ENCODE results near the gene C1orf74.
A peak's percentile ranks its signal among the peaks of the same experiment; 100 is the strongest.
"Not testable (repeated sequence)": the region's sequence is repeated elsewhere in the genome, so short reads cannot be mapped to it uniquely, and the experiment has no call there.

C1orf74 gene

GRCh38 chr1:209797978-209798639 lies 13.8 kb upstream of the C1orf74 start:
- no peak overlapping the region for H3K27ac ChIP-seq (ENCODE audit: low read depth, low read length)
- no peaks in the 10 kb centered on the region for H4K20me1 ChIP-seq (ENCODE audit: control insufficient read depth, insufficient read depth, low read depth, low read length)
- H3K79me2 ChIP-seq (ENCODE audit: control insufficient read depth, low read length), result no peaks in the 10 kb centered on the region
- H3K36me3 ChIP-seq (ENCODE audit: control insufficient read depth, low read length), result no peaks in the 10 kb centered on the region
- no peaks in the 10 kb centered on the region for H3K4me1 ChIP-seq (ENCODE audit: control insufficient read depth, low read length)
- H3K4me3 ChIP-seq (ENCODE audit: low read length), result no peak overlapping the region
- H3K9me2 ChIP-seq (replicated peaks; ENCODE audit: control insufficient read depth, low read length), result no peaks in the 10 kb centered on the region
- peak; percentile 29 for TF ChIP-seq CTCF (IDR thresholded peaks at IDR 0.05; ENCODE audit: low read depth, low read length, poor library complexity, severe bottlenecking)
- TF ChIP-seq EZH2phosphoT487 (IDR thresholded peaks at IDR 0.05; ENCODE audit: borderline replicate concordance, low read length), result no peak
- no peaks in the 10 kb centered on the region for H3F3A ChIP-seq (ENCODE audit: control insufficient read depth, insufficient read depth)
- H3K9me3 ChIP-seq (ENCODE audit: control insufficient read depth, insufficient read depth, low read length), result no peaks in the 10 kb centered on the region
- peaks cover 21% of the 10 kb centered on the region for H3K27me3 ChIP-seq (ENCODE audit: control insufficient read depth, low read length)
- H3K4me2 ChIP-seq (ENCODE audit: low read length), result no peak overlapping the region

GRCh38 chr1:209793711-209794110 lies 9.4 kb upstream of the C1orf74 start:
- H3K9me3 ChIP-seq (ENCODE audit: control insufficient read depth, insufficient read depth, low read length); H3K4me2 ChIP-seq (ENCODE audit: low read length); H3K4me1 ChIP-seq (ENCODE audit: control insufficient read depth, low read length); H4K20me1 ChIP-seq (ENCODE audit: control insufficient read depth, insufficient read depth, low read depth, low read length); H3F3A ChIP-seq (ENCODE audit: control insufficient read depth, insufficient read depth); H3K79me2 ChIP-seq (ENCODE audit: control insufficient read depth, low read length); H3K36me3 ChIP-seq (ENCODE audit: control insufficient read depth, low read length); H3K27ac ChIP-seq (ENCODE audit: low read depth, low read length); H3K9me2 ChIP-seq (replicated peaks; ENCODE audit: control insufficient read depth, low read length); H3K4me3 ChIP-seq (ENCODE audit: low read length): not testable (repeated sequence)
- peaks cover 30% of the 10 kb centered on the region for H3K27me3 ChIP-seq (ENCODE audit: control insufficient read depth, low read length)

GRCh38 chr1:209791920-209792319 lies 7.6 kb upstream of the C1orf74 start:
- H3K27ac ChIP-seq (ENCODE audit: low read depth, low read length), result no peak overlapping the region
- H3K36me3 ChIP-seq (ENCODE audit: control insufficient read depth, low read length), result no peaks in the 10 kb centered on the region
- no peaks in the 10 kb centered on the region for H3K79me2 ChIP-seq (ENCODE audit: control insufficient read depth, low read length)
- no peaks in the 10 kb centered on the region for H3K9me2 ChIP-seq (replicated peaks; ENCODE audit: control insufficient read depth, low read length)
- H3K4me1 ChIP-seq (ENCODE audit: control insufficient read depth, low read length), result no peaks in the 10 kb centered on the region
- no peak for TF ChIP-seq EZH2phosphoT487 (IDR thresholded peaks at IDR 0.05; ENCODE audit: borderline replicate concordance, low read length)
- TF ChIP-seq CTCF (IDR thresholded peaks at IDR 0.05; ENCODE audit: low read depth, low read length, poor library complexity, severe bottlenecking), result no peak
- H3K27me3 ChIP-seq (ENCODE audit: control insufficient read depth, low read length), result peaks cover 30% of the 10 kb centered on the region
- no peak overlapping the region for H3K4me2 ChIP-seq (ENCODE audit: low read length)
- no peaks in the 10 kb centered on the region for H3F3A ChIP-seq (ENCODE audit: control insufficient read depth, insufficient read depth)
- H3K4me3 ChIP-seq (ENCODE audit: low read length), result no peak overlapping the region
- no peaks in the 10 kb centered on the region for H3K9me3 ChIP-seq (ENCODE audit: control insufficient read depth, insufficient read depth, low read length)
- no peaks in the 10 kb centered on the region for H4K20me1 ChIP-seq (ENCODE audit: control insufficient read depth, insufficient read depth, low read depth, low read length)

- H4K20me1 ChIP-seq (ENCODE audit: control insufficient read depth, insufficient read depth, low read depth, low read length), result no peaks in the 10 kb centered on the region
- H3K4me3 ChIP-seq (ENCODE audit: low read length), result no peak overlapping the region
- peaks cover 25% of the 10 kb centered on the region for H3K27me3 ChIP-seq (ENCODE audit: control insufficient read depth, low read length)
- no peak overlapping the region for H3K27ac ChIP-seq (ENCODE audit: low read depth, low read length)
- H3K36me3 ChIP-seq (ENCODE audit: control insufficient read depth, low read length), result no peaks in the 10 kb centered on the region
- H3F3A ChIP-seq (ENCODE audit: control insufficient read depth, insufficient read depth), result no peaks in the 10 kb centered on the region
- no peaks in the 10 kb centered on the region for H3K79me2 ChIP-seq (ENCODE audit: control insufficient read depth, low read length)
- TF ChIP-seq CTCF (IDR thresholded peaks at IDR 0.05; ENCODE audit: low read depth, low read length, poor library complexity, severe bottlenecking) (no peak), EZH2phosphoT487 (IDR thresholded peaks at IDR 0.05; ENCODE audit: borderline replicate concordance, low read length) (no peak)
- no peaks in the 10 kb centered on the region for H3K9me2 ChIP-seq (replicated peaks; ENCODE audit: control insufficient read depth, low read length)
- peaks cover 2% of the 10 kb centered on the region for H3K9me3 ChIP-seq (ENCODE audit: control insufficient read depth, insufficient read depth, low read length)
- H3K4me2 ChIP-seq (ENCODE audit: low read length), result no peak overlapping the region
- no peaks in the 10 kb centered on the region for H3K4me1 ChIP-seq (ENCODE audit: control insufficient read depth, low read length)
Measured at GRCh38 chr1:209790286-209791193, 6.2 kb upstream of the C1orf74 start.
